Panc1 (cell line): ENCODE measurements around the gene EFCAB8. TPM values are rescaled to one million over a fixed set of nuclear protein-coding genes. Genes with fewer than 3 reads are reported as not detected.
"Not testable (repeated sequence)": the region's sequence is repeated elsewhere in the genome, so short reads cannot be mapped to it uniquely, and the experiment has no call there.

ENCODE experiments used
- ATAC-seq: fragments of 200-7000 bp; cut with Tn5 transposase; 2 replicates; pipeline ENCODE4 v1.9.1; 2020; ENCODE audit warnings: mild to moderate bottlenecking, moderate library complexity
- BruUV-seq: library from RNA; stranded (reverse); fragments of 400-500 nt; replicated peaks from 2 replicates; lab custom pipeline; 2021; lab: Mats Ljungman, UMichigan
- CTCF ChIA-PET: fragments of 300-600 bp; sonication (Branson Sonifier 250); formaldehyde crosslinking; loops from one replicate; lab custom pipeline; 2022; ENCODE audit warnings: antibody characterized with exemption; lab: Charles Lee
- POLR2A ChIA-PET: fragments of 300-600 bp; sonication (Branson Sonifier 250); formaldehyde crosslinking; loops from one replicate; lab custom pipeline; 2022; ENCODE audit warnings: antibody characterized with exemption; lab: Charles Lee
- DNase-seq: peaks from one replicate; pipeline ENCODE4 v3.0.0-alpha.2; 2010; ENCODE audit warnings: low read depth, low spot score
- H3K27ac ChIP-seq: 2 replicates; pipeline ENCODE4 v1.5.1; 2011; ENCODE audit warnings: mild to moderate bottlenecking, low read length, inconsistent platforms
- H3K27me3 ChIP-seq: fragments of 200-500 bp; sonication (Bioruptor generic); 2 replicates; pipeline ENCODE4 v1.6.0; 2014; ENCODE audit warnings: low read length, inconsistent platforms; ENCODE audit not compliant: control insufficient read depth, insufficient read depth
- H3K36me3 ChIP-seq: fragments of 200-500 bp; sonication (Bioruptor generic); 2 replicates; pipeline ENCODE4 v1.5.1; 2014; ENCODE audit warnings: inconsistent platforms, mild to moderate bottlenecking, low read length, moderate library complexity; ENCODE audit not compliant: control insufficient read depth, insufficient read depth
- H3K4me1 ChIP-seq: 2 replicates; pipeline ENCODE4 v1.5.1; 2011; ENCODE audit warnings: inconsistent platforms, mild to moderate bottlenecking, low read length, moderate library complexity; ENCODE audit not compliant: control insufficient read depth, insufficient read depth
- H3K4me3 ChIP-seq, 2 experiments: 2 replicates each; pipeline ENCODE4 v1.5.1; 2011 to 2012; ENCODE audit warnings: low read depth in 2 of 2, low read length in 2 of 2, mild to moderate bottlenecking in 2 of 2, inconsistent platforms in 1 of 2, moderate library complexity in 1 of 2
- H3K9me3 ChIP-seq: fragments of 200-500 bp; sonication (Bioruptor generic); 2 replicates; pipeline ENCODE4 v1.5.1; 2014; ENCODE audit warnings: low read depth, mild to moderate bottlenecking, inconsistent platforms, low read length, moderate library complexity; ENCODE audit not compliant: control insufficient read depth, insufficient read depth
- POLR2AphosphoS5 ChIP-seq: IDR thresholded peaks from 2 replicates; pipeline ENCODE4 v1.6.1; 2012; ENCODE audit warnings: mild to moderate bottlenecking, low read depth, low read length, moderate library complexity
- SIN3A ChIP-seq: IDR thresholded peaks from 2 replicates; pipeline ENCODE4 v1.6.1; 2012; ENCODE audit warnings: low read depth, mild to moderate bottlenecking, low read length, moderate library complexity, borderline replicate concordance; ENCODE audit not compliant: insufficient read depth
- TCF7L2 ChIP-seq: IDR thresholded peaks from 2 replicates; pipeline ENCODE4 v1.6.1; 2011; ENCODE audit warnings: mild to moderate bottlenecking, low read depth, low read length, inconsistent platforms
- in situ Hi-C: cut with HindIII; loops from 2 replicates; pipeline ENCODE4 v1.10.0; 2016; ENCODE audit warnings: low sequenced_read_pairs, low pct_unique_long_range_greater_than_20kb
- intact Hi-C: fragments of 100-400 bp; cut with micrococcal nuclease; formaldehyde crosslinking; loops from one replicate; pipeline ENCODE4 v1.10.0; 2022; ENCODE audit not compliant: unreplicated experiment
- total RNA-seq: library from RNA; stranded (reverse); gene quantifications from one replicate; pipeline ENCODE4 v1.2.1, GENCODE V29; 2021; ENCODE audit not compliant: unreplicated experiment
- TF ChIP-seq, protein P1 (sequence below), 2 experiments: IDR thresholded peaks; 2 replicates each; pipeline ENCODE4 v1.6.1; 2011 to 2012; ENCODE audit warnings: low read depth in 2 of 2, control low read depth in 1 of 2, low read length in 1 of 2, mild to moderate bottlenecking in 1 of 2, moderate library complexity in 1 of 2; ENCODE audit not compliant: insufficient read depth in 1 of 2
- TF ChIP-seq, protein P2 (sequence below): fragments of 450-650 bp; IDR thresholded peaks from 2 replicates; pipeline ENCODE4 v1.5.1; 2017; ENCODE audit warnings: mild to moderate bottlenecking

Gene EFCAB8
- total RNA-seq, 1 experiment from 2014 or later: 1.1 TPM

DNA sequence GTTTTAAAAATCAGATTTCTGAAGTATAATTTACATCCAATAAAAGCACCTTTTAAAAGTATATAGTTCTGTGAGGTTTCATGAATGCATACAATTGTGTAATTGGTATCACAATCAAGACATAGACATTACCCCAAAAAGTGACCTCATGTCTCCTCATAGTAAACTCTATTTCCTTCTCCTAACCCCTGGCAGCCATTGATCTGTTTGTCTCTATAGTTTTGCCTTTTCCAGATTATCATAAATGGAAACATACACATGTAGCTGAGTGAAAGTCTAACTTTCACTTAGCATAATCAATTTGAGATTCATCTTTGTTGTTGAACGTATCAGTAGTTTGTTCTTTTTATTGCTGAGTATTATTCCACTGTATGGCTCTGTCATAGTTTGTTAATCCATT is 87.9 kb downstream of the EFCAB8 start:
- H3K4me1 ChIP-seq: no peaks in the 10 kb centered on the region
- BruUV-seq: no TSS peak
- TF ChIP-seq, protein P1, sequence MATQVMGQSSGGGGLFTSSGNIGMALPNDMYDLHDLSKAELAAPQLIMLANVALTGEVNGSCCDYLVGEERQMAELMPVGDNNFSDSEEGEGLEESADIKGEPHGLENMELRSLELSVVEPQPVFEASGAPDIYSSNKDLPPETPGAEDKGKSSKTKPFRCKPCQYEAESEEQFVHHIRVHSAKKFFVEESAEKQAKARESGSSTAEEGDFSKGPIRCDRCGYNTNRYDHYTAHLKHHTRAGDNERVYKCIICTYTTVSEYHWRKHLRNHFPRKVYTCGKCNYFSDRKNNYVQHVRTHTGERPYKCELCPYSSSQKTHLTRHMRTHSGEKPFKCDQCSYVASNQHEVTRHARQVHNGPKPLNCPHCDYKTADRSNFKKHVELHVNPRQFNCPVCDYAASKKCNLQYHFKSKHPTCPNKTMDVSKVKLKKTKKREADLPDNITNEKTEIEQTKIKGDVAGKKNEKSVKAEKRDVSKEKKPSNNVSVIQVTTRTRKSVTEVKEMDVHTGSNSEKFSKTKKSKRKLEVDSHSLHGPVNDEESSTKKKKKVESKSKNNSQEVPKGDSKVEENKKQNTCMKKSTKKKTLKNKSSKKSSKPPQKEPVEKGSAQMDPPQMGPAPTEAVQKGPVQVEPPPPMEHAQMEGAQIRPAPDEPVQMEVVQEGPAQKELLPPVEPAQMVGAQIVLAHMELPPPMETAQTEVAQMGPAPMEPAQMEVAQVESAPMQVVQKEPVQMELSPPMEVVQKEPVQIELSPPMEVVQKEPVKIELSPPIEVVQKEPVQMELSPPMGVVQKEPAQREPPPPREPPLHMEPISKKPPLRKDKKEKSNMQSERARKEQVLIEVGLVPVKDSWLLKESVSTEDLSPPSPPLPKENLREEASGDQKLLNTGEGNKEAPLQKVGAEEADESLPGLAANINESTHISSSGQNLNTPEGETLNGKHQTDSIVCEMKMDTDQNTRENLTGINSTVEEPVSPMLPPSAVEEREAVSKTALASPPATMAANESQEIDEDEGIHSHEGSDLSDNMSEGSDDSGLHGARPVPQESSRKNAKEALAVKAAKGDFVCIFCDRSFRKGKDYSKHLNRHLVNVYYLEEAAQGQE (IDR thresholded peaks at IDR 0.05; ENCODE audit: insufficient read depth in 1 of 2, low read depth in 2 of 2, low read length in 1 of 2): no peak
- H3K4me3 ChIP-seq: no peak overlapping the region
- H3K27me3 ChIP-seq: peaks cover 2% of the 10 kb centered on the region; the same call in 1 of the 2 replicates
- no peaks in the 10 kb centered on the region for H3K36me3 ChIP-seq
- DNase-seq (no peak), ATAC-seq (no peak)
- intact Hi-C loops (no loop called here), in situ Hi-C loops (no loop called here)
- POLR2A ChIA-PET: no interaction called here
- no peak overlapping the region for H3K27ac ChIP-seq
- no peaks in the 10 kb centered on the region for H3K9me3 ChIP-seq
- CTCF ChIA-PET: no interaction called here

DNA sequence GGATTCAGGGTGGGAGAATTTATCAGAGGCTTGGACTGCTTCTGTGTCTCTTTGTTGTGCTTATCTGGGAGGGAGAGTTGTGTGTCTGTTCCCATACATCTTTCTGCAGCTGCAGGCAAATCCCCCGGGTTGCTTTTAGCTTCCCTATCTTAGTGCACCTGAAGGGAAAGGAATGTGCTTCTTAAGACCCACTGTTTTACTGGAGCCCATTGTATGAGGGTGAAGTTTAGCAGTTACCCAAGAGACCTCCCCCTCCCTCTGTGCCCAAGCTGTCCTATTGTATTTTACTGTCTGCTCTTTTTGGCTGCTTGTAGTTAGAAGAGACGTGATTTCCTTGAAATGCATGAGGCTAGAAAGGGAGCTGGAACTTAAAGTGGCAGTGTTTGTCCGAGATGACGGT is 91.8 kb downstream of the EFCAB8 start:
- H3K27me3 ChIP-seq, H3K36me3 ChIP-seq, in situ Hi-C loops, ATAC-seq, BruUV-seq, CTCF ChIA-PET, intact Hi-C loops, DNase-seq, H3K4me3 ChIP-seq, H3K9me3 ChIP-seq, H3K4me1 ChIP-seq, H3K27ac ChIP-seq, POLR2A ChIA-PET: not testable (repeated sequence)

DNA sequence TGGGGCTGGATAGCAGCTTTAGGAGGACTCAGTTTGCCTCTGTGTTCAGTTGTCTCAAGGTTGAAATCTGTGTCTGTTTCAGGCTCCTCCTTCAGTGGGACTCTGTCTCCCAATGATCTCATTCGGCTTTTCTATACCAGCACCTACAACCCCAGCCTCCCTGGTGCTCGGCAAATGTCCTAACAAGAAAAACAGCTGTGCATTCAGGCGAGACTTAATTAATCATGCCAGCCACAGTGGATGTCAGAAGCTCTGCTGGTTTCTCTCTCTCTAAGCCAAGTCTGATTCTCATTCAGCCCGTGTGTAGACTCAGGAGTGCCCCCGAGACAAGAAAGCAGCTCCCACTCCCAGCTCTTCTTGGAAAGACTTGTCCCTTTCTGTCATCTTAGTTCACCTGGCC is 98.7 kb downstream of the EFCAB8 start:
- in situ Hi-C loops (no loop called here), intact Hi-C loops (no loop called here)
- ATAC-seq (no peak), DNase-seq (no peak)
- TF ChIP-seq POLR2AphosphoS5 (no peak), TCF7L2 (no peak), SIN3A (no peak)
- TF ChIP-seq, protein P2, sequence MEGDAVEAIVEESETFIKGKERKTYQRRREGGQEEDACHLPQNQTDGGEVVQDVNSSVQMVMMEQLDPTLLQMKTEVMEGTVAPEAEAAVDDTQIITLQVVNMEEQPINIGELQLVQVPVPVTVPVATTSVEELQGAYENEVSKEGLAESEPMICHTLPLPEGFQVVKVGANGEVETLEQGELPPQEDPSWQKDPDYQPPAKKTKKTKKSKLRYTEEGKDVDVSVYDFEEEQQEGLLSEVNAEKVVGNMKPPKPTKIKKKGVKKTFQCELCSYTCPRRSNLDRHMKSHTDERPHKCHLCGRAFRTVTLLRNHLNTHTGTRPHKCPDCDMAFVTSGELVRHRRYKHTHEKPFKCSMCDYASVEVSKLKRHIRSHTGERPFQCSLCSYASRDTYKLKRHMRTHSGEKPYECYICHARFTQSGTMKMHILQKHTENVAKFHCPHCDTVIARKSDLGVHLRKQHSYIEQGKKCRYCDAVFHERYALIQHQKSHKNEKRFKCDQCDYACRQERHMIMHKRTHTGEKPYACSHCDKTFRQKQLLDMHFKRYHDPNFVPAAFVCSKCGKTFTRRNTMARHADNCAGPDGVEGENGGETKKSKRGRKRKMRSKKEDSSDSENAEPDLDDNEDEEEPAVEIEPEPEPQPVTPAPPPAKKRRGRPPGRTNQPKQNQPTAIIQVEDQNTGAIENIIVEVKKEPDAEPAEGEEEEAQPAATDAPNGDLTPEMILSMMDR: no peak
- TF ChIP-seq, protein P1 (IDR thresholded peaks at IDR 0.05; ENCODE audit: insufficient read depth in 1 of 2, low read depth in 2 of 2, low read length in 1 of 2): no peak
- POLR2A ChIA-PET: interaction anchor here (0.6 kb wide), 1 partner anchor 38 kb away, joined by 4 read pairs; no protein-coding TSS in a partner anchor
- Histone ChIP-seq H3K4me3 (no peak overlapping the region), H3K9me3 (peaks cover 22% of the 10 kb centered on the region; the same call in 1 of the 2 replicates), H3K36me3 (no peaks in the 10 kb centered on the region), H3K27ac (no peak overlapping the region), H3K4me1 (no peaks in the 10 kb centered on the region), H3K27me3 (peaks cover 2% of the 10 kb centered on the region; the same call in 1 of the 2 replicates)
- no TSS peak for BruUV-seq
- CTCF ChIA-PET: no interaction called here
